ENCODE data around the gene MT1H. TPM values are rescaled to one million over a fixed set of nuclear protein-coding genes. Genes with fewer than 3 reads are reported as not detected.

MT1H gene
- total and polyA plus RNA-seq, 4 donors = 4.4 to 1,775 (median 938) TPM

DNA sequence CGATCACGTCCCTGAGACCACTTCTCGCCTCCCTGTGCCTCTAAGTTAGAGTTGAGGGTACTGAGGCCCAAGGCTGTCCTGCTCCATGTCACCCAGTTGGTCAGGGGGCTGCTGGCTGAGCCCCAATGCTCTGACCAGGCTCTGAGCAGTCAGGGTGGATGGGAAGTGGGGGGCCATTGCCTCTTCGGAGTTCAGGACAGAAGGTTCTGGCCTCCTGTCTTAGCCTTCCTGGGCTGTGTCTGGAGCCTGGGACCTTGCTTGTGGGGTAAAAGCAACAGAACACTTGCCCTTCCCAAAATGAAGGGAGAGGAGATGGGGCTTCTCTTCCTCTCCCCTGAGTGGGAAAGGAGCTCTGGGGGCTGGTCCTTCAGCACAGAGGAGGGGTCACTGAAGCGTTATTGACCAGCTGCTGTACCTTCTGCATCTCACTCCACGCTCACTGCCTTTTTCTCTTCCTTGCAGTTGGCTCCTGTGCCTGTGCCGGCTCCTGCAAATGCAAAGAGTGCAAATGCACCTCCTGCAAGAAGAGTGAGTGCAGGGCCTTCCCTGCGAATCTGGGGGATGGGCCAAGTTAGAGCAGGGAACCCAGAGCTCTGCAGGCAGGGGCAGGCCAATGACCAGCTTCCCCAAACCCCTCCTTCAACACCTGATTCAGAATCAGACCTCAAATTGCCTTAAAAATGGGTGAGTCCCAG lies 13.2 kb downstream of the MT1H start:
- peak overlapping the region; percentile 60 to 78 (median 77) for H3K4me3 ChIP-seq (ENCODE audit: low read depth in 1 of 3, low read length in 3 of 3)
- TF ChIP-seq, protein P1, sequence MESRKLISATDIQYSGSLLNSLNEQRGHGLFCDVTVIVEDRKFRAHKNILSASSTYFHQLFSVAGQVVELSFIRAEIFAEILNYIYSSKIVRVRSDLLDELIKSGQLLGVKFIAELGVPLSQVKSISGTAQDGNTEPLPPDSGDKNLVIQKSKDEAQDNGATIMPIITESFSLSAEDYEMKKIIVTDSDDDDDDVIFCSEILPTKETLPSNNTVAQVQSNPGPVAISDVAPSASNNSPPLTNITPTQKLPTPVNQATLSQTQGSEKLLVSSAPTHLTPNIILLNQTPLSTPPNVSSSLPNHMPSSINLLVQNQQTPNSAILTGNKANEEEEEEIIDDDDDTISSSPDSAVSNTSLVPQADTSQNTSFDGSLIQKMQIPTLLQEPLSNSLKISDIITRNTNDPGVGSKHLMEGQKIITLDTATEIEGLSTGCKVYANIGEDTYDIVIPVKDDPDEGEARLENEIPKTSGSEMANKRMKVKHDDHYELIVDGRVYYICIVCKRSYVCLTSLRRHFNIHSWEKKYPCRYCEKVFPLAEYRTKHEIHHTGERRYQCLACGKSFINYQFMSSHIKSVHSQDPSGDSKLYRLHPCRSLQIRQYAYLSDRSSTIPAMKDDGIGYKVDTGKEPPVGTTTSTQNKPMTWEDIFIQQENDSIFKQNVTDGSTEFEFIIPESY (IDR thresholded peaks at IDR 0.05) = no peak
- TF ChIP-seq GABPA (IDR thresholded peaks at IDR 0.05 in 1 of 2, conservative IDR thresholded peaks at IDR 0.05 in 1 of 2) (no peak), FOXA2 (IDR thresholded peaks at IDR 0.05) (no peak), YY1 (IDR thresholded peaks at IDR 0.05) (no peak), HNF4G (IDR thresholded peaks at IDR 0.05) (no peak), NR2F2 (IDR thresholded peaks at IDR 0.05) (no peak)
- TF ChIP-seq, protein P2, sequence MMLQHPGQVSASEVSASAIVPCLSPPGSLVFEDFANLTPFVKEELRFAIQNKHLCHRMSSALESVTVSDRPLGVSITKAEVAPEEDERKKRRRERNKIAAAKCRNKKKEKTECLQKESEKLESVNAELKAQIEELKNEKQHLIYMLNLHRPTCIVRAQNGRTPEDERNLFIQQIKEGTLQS (IDR thresholded peaks at IDR 0.05) = no peak
- TF ChIP-seq, protein P3, sequence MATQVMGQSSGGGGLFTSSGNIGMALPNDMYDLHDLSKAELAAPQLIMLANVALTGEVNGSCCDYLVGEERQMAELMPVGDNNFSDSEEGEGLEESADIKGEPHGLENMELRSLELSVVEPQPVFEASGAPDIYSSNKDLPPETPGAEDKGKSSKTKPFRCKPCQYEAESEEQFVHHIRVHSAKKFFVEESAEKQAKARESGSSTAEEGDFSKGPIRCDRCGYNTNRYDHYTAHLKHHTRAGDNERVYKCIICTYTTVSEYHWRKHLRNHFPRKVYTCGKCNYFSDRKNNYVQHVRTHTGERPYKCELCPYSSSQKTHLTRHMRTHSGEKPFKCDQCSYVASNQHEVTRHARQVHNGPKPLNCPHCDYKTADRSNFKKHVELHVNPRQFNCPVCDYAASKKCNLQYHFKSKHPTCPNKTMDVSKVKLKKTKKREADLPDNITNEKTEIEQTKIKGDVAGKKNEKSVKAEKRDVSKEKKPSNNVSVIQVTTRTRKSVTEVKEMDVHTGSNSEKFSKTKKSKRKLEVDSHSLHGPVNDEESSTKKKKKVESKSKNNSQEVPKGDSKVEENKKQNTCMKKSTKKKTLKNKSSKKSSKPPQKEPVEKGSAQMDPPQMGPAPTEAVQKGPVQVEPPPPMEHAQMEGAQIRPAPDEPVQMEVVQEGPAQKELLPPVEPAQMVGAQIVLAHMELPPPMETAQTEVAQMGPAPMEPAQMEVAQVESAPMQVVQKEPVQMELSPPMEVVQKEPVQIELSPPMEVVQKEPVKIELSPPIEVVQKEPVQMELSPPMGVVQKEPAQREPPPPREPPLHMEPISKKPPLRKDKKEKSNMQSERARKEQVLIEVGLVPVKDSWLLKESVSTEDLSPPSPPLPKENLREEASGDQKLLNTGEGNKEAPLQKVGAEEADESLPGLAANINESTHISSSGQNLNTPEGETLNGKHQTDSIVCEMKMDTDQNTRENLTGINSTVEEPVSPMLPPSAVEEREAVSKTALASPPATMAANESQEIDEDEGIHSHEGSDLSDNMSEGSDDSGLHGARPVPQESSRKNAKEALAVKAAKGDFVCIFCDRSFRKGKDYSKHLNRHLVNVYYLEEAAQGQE (IDR thresholded peaks at IDR 0.05) = no peak
- no peak for DNase-seq (ENCODE audit: low spot score)

GRCh38 chr16:56683424-56684172 lies 14.0 kb downstream of the MT1H start:
- no peak for TF ChIP-seq RAD21 (IDR thresholded peaks at IDR 0.05)
- peak in 1 of 2 donors; percentile 3 for TF ChIP-seq RXRA (IDR thresholded peaks at IDR 0.05)
- peak in 1 of 2 donors; percentile 15 for TF ChIP-seq EGR1 (IDR thresholded peaks at IDR 0.05; ENCODE audit: low read depth in 2 of 2)
- Histone ChIP-seq H3K9me3 (ENCODE audit: control insufficient read depth in 4 of 4, low read length in 3 of 4) (no peaks in the 10 kb centered on the region), H3K4me3 (ENCODE audit: low read depth in 1 of 3, low read length in 3 of 3) (peak overlapping the region; percentile 60 to 78 (median 77)), H3K4me1 (ENCODE audit: control insufficient read depth in 4 of 4, insufficient read depth in 4 of 4, low read length in 3 of 4) (peaks cover 4 to 19% (median 10%) of the 10 kb centered on the region in 4 donors), H3K27ac (ENCODE audit: low read depth in 1 of 2, low read length in 2 of 2) (peak overlapping the region; percentile 80 to 89), H3K9ac (ENCODE audit: low read depth in 1 of 2, low read length in 2 of 2) (peak overlapping the region; percentile 83), H3K36me3 (ENCODE audit: control insufficient read depth in 4 of 4, insufficient read depth in 3 of 4, low read depth in 1 of 4, low read length in 3 of 4) (no peaks in the 10 kb centered on the region), H3K27me3 (ENCODE audit: control insufficient read depth in 4 of 4, insufficient read depth in 4 of 4, low read length in 3 of 4) (no peaks in the 10 kb centered on the region)
- 37% methylated on average over 5 of the region's 5 CpGs for WGBS
- no peak for DNase-seq (ENCODE audit: low spot score)

More for the DNA sequence above, 13.2 kb downstream of the MT1H start:
- Histone ChIP-seq H3K27ac (ENCODE audit: low read depth in 1 of 2, low read length in 2 of 2) (peak overlapping the region; percentile 80 to 89), H3K9ac (ENCODE audit: low read depth in 1 of 2, low read length in 2 of 2) (peak overlapping the region; percentile 83), H3K4me1 (ENCODE audit: control insufficient read depth in 4 of 4, insufficient read depth in 4 of 4, low read length in 3 of 4) (peaks cover 4 to 19% (median 10%) of the 10 kb centered on the region in 4 donors), H3K27me3 (ENCODE audit: control insufficient read depth in 4 of 4, insufficient read depth in 4 of 4, low read length in 3 of 4) (no peaks in the 10 kb centered on the region), H3K36me3 (ENCODE audit: control insufficient read depth in 4 of 4, insufficient read depth in 3 of 4, low read depth in 1 of 4, low read length in 3 of 4) (no peaks in the 10 kb centered on the region), H3K9me3 (ENCODE audit: control insufficient read depth in 4 of 4, low read length in 3 of 4) (no peaks in the 10 kb centered on the region)
- WGBS = 14% methylated on average over 8 of the region's 8 CpGs
